HG02884 (cell line): Measurements from ENCODE around the gene C11orf42.

ENCODE experiments used
- ATAC-seq: cut with Tn5 transposase; IDR thresholded peaks from one replicate; pipeline ENCODE4 v1.9.1; 2021; ENCODE audit warnings: mild to moderate bottlenecking, moderate library complexity; ENCODE audit not compliant: unreplicated experiment

C11orf42 gene

GRCh38 chr11:6205366-6205765 lies at the start of gene C11orf42:
C11orf42 (plus strand) TSS chr11:6205557; CDS start chr11:6205616, 59 bp downstream.
- ATAC-seq = no peak

GRCh38 chr11:6156628-6157359 lies 48.6 kb upstream of the C11orf42 start:
- no peak for ATAC-seq

GRCh38 chr11:6170226-6170625 lies 35.1 kb upstream of the C11orf42 start, which contains the start of gene OR52B2:
OR52B2 (minus strand) TSS chr11:6170326; CDS start chr11:6170326, 0 bp downstream.
- no peak for ATAC-seq

GRCh38 chr11:6175440-6175839 lies 29.9 kb upstream of the C11orf42 start:
- no peak for ATAC-seq

GRCh38 chr11:6191742-6192141 lies 13.6 kb upstream of the C11orf42 start:
- no peak for ATAC-seq

GRCh38 chr11:6194065-6194581 lies 11.2 kb upstream of the C11orf42 start:
- no peak for ATAC-seq

GRCh38 chr11:6196396-6196795 lies 9.0 kb upstream of the C11orf42 start:
- no peak for ATAC-seq

GRCh38 chr11:6197466-6198200 lies 7.7 kb upstream of the C11orf42 start:
- ATAC-seq = no peak

GRCh38 chr11:6199174-6199810 lies 6.1 kb upstream of the C11orf42 start, which contains the start of gene OR52W1:
OR52W1 (plus strand) TSS chr11:6199224; CDS start chr11:6199224, 0 bp downstream.
- no peak for ATAC-seq

GRCh38 chr11:6200975-6201374 lies 4.4 kb upstream of the C11orf42 start:
- ATAC-seq = no peak

- ATAC-seq = no peak
These were observed 3.9 kb upstream of the C11orf42 start for GRCh38 chr11:6201481-6201880.

- ATAC-seq = no peak
These were observed 3.3 kb upstream of the C11orf42 start for GRCh38 chr11:6202041-6202440.

- peak; percentile 61 for ATAC-seq
These were observed 2.0 kb upstream of the C11orf42 start for GRCh38 chr11:6203327-6203726.

- ATAC-seq = no peak
These were observed 651 bp upstream of the C11orf42 start for GRCh38 chr11:6204706-6205105.

- no peak for ATAC-seq
These were observed 1.3 kb downstream of the C11orf42 start for GRCh38 chr11:6206456-6207180.

- ATAC-seq = no peak
These were observed 4.4 kb downstream of the C11orf42 start for GRCh38 chr11:6209801-6210200.

- ATAC-seq = no peak
These were observed 5.1 kb downstream of the C11orf42 start for GRCh38 chr11:6210274-6210955.

- no peak for ATAC-seq
These were observed 9.2 kb downstream of the C11orf42 start for GRCh38 chr11:6214530-6214929.

GRCh38 chr11:6216501-6216900 lies 11.1 kb downstream of the C11orf42 start:
- ATAC-seq = no peak

GRCh38 chr11:6217722-6218121 lies 12.4 kb downstream of the C11orf42 start:
- ATAC-seq = no peak
